Muscle of arm (tissue), 14 donors: ENCODE measurements around the gene DEFB116. TPM values are rescaled to one million over a fixed set of nuclear protein-coding genes. Genes with fewer than 3 reads are reported as not detected.
"Not testable (repeated sequence)": the region's sequence is repeated elsewhere in the genome, so short reads cannot be mapped to it uniquely, and the experiment has no call there.

Experiments
- DNase-seq: peaks from one replicate; pipeline ENCODE4 v3.0.0-alpha.2; 2013
- long read RNA-seq, 11 donors: transcript quantifications; one replicate each; lab custom pipeline, GENCODE V29; 2026
- polyA plus RNA-seq, 12 donors: library from polyadenylated mRNA; unstranded; fragments of 120-200 nt; gene quantifications; one replicate each; pipeline ENCODE4 v1.2.1, GENCODE V29; 2013; ENCODE audit not compliant: insufficient read length in 12 of 12

Gene DEFB116, protein sequence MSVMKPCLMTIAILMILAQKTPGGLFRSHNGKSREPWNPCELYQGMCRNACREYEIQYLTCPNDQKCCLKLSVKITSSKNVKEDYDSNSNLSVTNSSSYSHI
- polyA plus RNA-seq = not detected
- long read RNA-seq, donor 1 = 0 reads
- long read RNA-seq, donor 2 = 0 reads
- long read RNA-seq, donor 3 = 0 reads
- long read RNA-seq, donor 4 = 0 reads
- long read RNA-seq, donor 5 = 0 reads
- long read RNA-seq, donor 6 = 0 reads
- long read RNA-seq, donor 7 = 0 reads
- long read RNA-seq, donor 8 = 0 reads
- long read RNA-seq, donor 9 = 0 reads
- long read RNA-seq, donor 10 = 0 reads
- long read RNA-seq, donor 11 = 0 reads

DNA sequence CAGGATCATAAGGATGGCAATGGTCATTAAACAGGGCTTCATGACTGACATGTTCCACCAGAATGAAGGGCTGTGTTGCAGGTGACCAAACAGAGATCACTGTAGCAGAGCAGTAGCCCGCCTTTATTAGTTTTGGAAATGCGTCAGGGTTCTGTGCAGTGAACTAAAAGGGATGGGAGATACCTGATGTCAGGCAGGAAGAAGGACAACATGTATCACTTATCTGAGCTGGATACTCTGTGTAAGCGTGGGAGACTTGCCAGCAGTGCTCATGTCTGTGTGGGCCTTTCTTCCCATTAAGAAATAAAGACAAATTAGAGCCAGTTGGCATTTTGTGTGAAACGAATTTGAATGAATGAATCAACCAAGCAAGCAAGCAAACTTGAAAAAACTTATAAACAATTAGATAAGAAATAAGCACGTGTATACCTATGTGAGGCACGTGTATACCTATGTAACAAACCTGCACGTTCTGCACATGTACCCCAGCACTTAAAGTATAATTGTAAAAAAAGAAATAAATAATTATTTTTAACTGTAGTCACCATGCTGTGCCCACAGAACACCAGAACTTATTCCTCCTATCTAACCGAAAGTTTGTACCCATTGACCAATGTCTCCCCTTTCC lies at the start of gene DEFB116:
TSS of gene DEFB116 (minus strand) at position 51 of the 628 bp plus-strand sequence. CDS start at position 51, 0 bp downstream.
- no peak for DNase-seq

DNA sequence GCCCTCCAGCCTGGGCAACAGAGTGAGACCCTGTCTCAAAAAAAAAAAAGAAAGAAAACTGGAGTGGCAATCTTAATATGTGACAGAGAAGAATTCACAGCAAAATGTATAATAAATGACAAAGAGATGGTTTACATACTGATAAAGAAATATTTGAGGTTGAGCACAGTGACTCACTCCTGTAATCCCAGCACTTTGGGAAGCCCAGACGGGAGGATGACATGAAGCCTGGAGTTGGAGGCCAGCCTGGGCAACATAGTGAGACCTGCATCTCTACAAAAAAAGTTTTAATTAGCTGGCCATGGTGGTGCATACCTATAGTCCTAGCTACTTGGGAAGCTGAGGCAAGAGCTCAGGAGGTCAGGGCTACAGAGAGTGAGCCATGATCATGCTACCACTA lies 47.6 kb upstream of the DEFB116 start:
- no peak for DNase-seq

DNA sequence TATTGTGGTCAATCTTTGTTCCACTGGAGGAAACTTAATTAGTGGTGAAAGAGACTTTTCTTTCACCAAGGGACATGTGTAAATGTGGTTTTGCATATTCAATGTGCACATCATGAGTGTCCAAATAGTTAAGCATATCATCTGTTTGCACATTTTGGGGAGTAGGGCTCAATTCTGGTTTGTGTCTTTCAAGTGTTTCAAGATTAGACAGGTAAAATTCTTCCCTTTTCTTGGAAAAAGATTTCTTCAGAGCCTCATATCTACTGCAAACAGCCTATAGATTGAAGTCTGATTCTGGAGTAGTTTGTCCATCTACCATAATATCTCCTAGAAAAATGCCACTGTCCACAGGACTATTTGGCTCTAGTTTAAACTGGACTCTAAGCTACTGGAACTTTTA lies 33.1 kb upstream of the DEFB116 start:
- no peak for DNase-seq

DNA sequence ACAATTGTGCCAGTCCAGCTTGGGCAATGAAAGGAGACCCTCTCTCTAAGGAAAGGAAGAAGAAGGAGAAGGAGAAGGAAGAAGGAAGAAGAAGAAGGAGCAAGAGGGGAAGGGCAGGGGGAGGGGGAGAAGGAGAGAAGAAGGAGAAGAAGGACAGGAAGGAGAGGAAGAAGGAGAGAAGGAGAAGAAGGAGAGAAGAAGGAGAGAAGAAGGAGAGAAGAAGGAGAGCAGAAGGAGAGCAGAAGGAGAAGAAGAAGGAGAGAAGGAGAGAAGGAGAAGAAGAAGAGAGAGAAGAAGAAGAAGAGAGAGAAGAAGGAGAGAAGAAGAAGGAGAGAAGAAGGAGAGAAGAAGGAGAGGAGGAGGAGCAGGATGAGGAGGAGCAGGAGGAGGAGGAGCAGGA lies 22.5 kb upstream of the DEFB116 start:
- DNase-seq = no peak

DNA sequence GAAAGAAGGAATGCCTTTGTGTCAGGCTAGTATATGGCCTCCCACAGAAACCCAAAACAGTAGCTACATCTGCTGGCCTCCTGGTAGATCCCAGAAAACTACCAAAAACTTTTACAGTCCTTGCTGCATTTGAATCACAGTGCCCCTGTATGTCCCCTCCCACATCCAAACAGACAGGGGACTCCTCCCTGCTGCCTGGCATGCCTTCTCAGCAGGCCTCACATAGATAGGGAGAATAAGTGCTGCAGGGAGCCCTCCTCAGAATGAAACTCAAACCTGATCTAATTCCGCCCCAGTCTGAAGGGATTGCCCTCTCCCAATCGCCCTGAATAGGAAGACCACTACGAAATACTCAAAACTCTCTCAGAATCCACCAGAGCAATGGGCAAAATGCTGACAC lies 14.1 kb upstream of the DEFB116 start:
- DNase-seq = no peak

DNA sequence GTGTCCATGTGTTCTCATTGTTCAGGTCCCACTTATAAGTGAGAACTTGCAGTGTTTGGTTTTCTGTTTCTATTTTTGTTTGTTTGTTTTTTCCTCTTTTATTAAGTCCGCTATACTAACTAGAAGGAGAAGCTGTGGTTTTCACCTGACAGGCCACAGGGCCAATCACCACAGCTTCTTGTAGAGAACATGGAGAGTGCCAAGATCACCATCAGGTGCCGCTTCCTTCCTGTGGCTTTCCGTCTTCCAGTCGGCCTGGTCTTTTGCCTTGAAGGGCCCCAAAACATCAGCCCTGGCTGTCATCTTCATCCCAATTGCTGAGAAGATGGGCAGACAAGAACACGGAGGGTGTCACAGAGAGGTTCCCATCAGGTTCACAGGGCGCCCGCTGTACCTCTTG lies 23.4 kb downstream of the DEFB116 start:
- DNase-seq = not testable (repeated sequence)

DNA sequence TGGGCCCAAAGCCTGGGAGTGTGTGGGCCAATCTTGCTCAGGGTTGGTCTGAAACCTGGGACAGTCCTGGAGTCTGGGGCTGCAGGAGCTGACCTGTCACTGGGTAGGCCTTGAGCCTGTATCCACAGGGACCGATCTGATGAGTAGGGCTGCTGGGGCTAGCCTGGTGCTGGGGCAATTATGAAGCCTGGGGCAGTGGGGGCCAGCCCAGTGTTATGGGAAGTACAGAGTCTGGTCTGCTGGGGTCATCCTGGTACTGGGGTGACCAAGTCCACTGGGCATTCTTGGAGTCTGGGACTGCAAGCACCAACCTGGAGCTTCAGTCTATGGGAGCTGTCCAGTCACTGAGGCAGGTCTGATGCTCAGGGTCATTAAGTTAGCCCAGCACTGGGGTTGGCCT lies 30.2 kb downstream of the DEFB116 start:
- no peak for DNase-seq

DNA sequence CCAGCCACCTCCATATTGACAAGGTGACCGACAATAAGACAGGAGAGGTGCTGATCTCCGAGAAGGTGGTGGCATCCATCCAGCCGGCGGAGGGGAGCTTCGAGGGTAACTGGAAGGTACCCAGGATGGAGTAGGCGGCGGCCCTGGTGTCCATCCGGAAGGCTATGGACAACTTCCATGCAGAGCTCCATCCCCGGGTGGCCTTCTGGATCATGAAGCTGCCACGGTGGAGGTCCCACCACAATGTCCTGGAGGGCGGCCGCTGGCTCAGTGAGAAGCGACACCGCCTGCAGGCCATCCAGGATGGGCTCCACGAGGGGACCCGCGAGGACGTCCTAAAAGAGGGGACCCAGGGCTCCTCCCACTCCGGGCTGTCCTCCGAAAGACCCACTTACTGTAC lies 33.9 kb downstream of the DEFB116 start:
- DNase-seq = no peak

DNA sequence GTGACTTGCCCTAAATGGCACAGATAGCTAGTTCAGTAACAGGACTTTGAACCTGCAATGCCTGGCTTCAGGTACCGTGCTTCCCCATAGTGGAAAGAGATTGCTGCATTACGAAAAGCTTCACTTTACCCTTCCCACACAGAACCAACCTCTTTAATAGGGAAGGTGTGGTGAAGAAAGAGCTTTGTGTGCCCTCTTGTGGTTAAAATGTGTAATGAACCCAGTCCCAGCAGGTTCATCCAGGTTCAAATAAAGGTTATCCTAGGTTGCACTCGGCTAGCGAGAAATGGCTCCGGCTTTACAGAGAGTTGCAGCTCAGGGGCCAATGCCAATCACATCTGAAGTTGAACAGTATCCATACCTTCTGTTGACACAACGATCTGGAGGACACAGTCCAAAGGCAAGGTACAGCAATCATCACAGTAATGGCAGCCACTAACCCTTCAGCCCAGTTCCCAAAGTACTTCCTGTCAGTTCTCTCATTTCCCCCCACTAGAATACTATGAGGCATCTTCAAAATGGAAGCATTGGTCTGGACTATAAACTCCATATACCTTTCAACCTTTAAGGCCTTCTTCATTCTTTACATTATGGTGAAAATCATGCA lies 48.0 kb downstream of the DEFB116 start:
- no peak for DNase-seq

DNA sequence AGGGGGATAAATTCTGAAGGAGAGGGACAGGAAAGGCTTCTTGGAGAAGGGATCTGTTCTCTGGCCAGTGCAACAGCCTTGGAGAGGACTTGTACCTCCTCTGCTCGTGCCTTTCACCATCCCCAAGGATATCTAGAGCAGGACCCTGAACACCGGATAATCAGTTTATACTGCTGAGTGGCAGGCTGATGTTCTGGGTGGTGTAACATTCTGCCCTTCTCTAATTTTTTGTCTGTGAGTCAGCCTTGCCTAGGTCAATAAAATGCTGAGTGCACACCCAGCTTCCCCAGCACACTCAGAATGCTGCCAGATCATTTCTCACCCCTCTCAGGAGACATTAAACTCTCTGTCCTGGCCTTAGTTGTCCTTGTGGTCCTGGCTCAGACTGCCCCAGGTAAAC lies 51.0 kb downstream of the DEFB116 start, which contains the start of gene DEFB115:
TSS of gene DEFB115 (plus strand) at position 301 of the 400 bp plus-strand sequence. CDS start at position 301, 0 bp downstream.
- no peak for DNase-seq

DNA sequence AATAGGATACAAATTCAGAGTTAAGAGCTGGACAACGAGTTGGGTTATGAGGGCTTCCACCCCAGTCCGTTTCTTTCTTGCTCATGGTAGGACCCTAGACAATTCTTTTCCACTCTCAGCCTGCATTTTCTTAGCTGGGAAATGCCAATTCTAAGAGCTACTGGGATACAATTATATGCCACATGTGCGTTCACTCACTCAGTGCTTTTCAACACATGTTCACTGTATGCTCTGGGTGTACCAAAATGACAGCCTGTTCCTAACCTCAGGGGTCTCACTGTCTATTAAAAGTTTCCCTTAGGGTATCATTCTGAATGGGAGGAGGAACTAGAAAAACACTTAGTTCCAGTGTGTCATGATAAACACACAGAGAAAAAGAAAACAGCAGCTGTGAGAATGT lies 51.4 kb downstream of the DEFB116 start:
- no peak for DNase-seq

Other genes with a start within 250 kb of the DEFB116 start
- gene DEFB115, start 50.9 kb downstream of the DEFB116 start, polyA plus RNA-seq = not detected
- gene DEFB118, start 60.0 kb upstream of the DEFB116 start, polyA plus RNA-seq = not detected
- gene DEFB119, start 82.0 kb upstream of the DEFB116 start, polyA plus RNA-seq = not detected
- not detected for gene DEFB121, start 97.6 kb upstream of the DEFB116 start, polyA plus RNA-seq
- not detected for gene DEFB123, start 132.0 kb upstream of the DEFB116 start, polyA plus RNA-seq
- gene DEFB124, start 166.5 kb upstream of the DEFB116 start, polyA plus RNA-seq = 1 to 10 TPM in 8 of 12 donors, under 1 TPM in 2, not detected in 2; 0.60 to 1.6 (median 1.3) TPM
- 1 to 10 TPM in 10 of 12 donors, not detected in 2; 3.0 to 8.4 (median 5.6) TPM for gene REM1, start 166.7 kb upstream of the DEFB116 start, polyA plus RNA-seq
- 100 to 1,000 TPM in 2 of 12 donors, 10 to 100 TPM in 9, not detected in 1; 64.5 to 109 (median 75.6) TPM for gene HM13, start 205.9 kb upstream of the DEFB116 start, polyA plus RNA-seq